Progenitor cell of endocrine pancreas (in vitro differentiated cells): ENCODE measurements around the gene AGMO. TPM values are rescaled to one million over a fixed set of nuclear protein-coding genes. Genes with fewer than 3 reads are reported as not detected.

Experiments
- DNase-seq: peaks from one replicate; pipeline ENCODE4 v3.0.0; 2021; ENCODE audit warnings: low spot score; ENCODE audit not compliant: unreplicated experiment
- H3K27ac Mint-ChIP-seq: 2 replicates; pipeline ENCODE4 v1.8.0; 2021; ENCODE audit warnings: mild to moderate bottlenecking, moderate library complexity, mixed read lengths
- H3K27me3 Mint-ChIP-seq: 2 replicates; pipeline ENCODE4 v1.8.0; 2021; ENCODE audit warnings: mixed read lengths
- H3K36me3 Mint-ChIP-seq: 2 replicates; pipeline ENCODE4 v1.8.0; 2022; ENCODE audit warnings: mixed read lengths; ENCODE audit not compliant: insufficient read depth
- H3K4me1 Mint-ChIP-seq: 2 replicates; pipeline ENCODE4 v1.8.0; 2021; ENCODE audit warnings: low read depth, mixed read lengths
- H3K4me3 Mint-ChIP-seq: 2 replicates; pipeline ENCODE4 v1.8.0; 2021; ENCODE audit warnings: low read depth, mild to moderate bottlenecking, moderate library complexity, mixed read lengths
- H3K9me3 Mint-ChIP-seq: 2 replicates; pipeline ENCODE4 v1.8.0; 2021; ENCODE audit warnings: low read depth, mixed read lengths
- CTCF ChIP-seq: fragments of 200-600 bp; sonication (generic); IDR thresholded peaks from one replicate; pipeline ENCODE4 v1.5.0; 2021; ENCODE audit warnings: antibody characterized with exemption, mild to moderate bottlenecking; ENCODE audit not compliant: unreplicated experiment
- total RNA-seq: library from RNA; stranded (reverse); gene quantifications from 2 replicates; pipeline ENCODE4 v1.2.1, GENCODE V29; 2021

Gene AGMO
- total RNA-seq, 1 donor from 2014 or later: 0.19 TPM

DNA sequence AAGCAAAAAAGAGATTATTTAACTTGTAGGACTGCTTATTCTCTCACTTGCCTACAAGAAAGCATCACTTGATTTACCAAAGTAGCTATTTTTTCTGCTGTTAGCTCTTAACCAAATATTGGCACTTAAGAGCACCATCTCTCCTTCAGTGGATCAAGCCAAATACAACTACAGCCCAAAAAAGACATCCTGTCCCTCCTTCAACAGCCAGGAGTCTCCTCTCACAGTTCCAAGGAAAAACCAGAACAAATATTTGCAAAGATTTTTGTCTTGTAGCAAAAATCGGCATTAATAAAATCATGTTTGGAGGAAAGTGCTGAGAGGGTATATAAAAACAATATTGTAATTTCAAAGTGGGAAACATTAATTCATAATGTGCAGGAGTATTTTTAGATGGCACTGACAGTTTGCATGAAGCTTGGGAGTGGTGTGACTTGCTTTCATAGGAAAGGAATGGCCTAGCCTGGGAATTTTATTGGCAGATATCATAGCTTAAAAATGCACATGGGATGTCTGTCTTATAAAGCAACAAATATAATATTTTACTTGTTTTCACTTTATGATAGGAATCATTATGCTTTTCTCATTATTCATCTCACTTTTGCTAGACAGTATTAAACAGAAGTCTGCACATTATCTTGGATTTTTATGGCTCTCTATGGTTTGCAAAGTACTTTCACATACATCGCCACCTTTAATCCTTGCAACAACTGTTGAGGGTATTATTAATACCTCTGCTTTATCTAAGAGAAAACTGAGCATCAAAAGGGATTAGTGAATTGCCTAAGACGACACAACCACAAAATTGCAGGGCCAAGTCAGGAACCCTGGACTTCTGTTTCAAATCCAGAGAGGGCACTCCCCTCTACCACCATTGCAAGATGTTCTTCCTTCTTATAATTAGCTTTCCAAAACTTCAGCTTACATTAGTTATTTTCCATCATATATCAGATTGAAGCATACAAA lies 103.5 kb downstream of the AGMO start:
- Mint-ChIP-seq H3K4me3 (no peak overlapping the region), H3K4me1 (peaks cover 7% of the 10 kb centered on the region), H3K36me3 (no peaks in the 10 kb centered on the region), H3K9me3 (no peaks in the 10 kb centered on the region), H3K27ac (no peak overlapping the region), H3K27me3 (no peaks in the 10 kb centered on the region)
- TF ChIP-seq CTCF: no peak
- DNase-seq: no peak

DNA sequence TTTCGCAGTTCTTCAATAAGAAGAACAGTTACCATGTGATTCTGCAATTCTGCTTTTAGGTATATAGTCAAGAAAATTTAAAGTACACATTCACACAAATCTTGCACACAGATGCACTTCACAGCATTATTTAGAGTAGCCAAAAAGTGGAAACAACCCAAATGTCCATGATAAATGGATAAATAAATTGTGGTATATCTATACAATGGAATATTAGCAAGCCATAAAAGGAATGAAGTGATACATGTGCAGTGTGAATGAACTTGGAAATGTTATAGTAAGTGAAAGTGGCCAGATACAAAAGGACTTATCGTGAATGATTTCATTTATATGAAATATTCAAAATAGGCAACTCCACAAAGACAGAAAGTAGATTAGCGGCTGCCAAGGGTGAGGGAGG lies 109.1 kb downstream of the AGMO start:
- Mint-ChIP-seq H3K27me3 (no peaks in the 10 kb centered on the region), H3K4me1 (peaks cover 2% of the 10 kb centered on the region), H3K4me3 (no peak overlapping the region), H3K27ac (no peak overlapping the region), H3K36me3 (no peaks in the 10 kb centered on the region), H3K9me3 (peaks cover 3% of the 10 kb centered on the region)
- no peak for TF ChIP-seq CTCF
- no peak for DNase-seq

- Mint-ChIP-seq H3K36me3 (no peaks in the 10 kb centered on the region), H3K27ac (no peak overlapping the region), H3K4me3 (no peak overlapping the region), H3K9me3 (no peaks in the 10 kb centered on the region), H3K4me1 (peaks cover 2% of the 10 kb centered on the region), H3K27me3 (no peaks in the 10 kb centered on the region)
- no peak for TF ChIP-seq CTCF
- DNase-seq: no peak
Observed at GRCh38 chr7:15446722-15447121, 115.1 kb downstream of the AGMO start.

DNA sequence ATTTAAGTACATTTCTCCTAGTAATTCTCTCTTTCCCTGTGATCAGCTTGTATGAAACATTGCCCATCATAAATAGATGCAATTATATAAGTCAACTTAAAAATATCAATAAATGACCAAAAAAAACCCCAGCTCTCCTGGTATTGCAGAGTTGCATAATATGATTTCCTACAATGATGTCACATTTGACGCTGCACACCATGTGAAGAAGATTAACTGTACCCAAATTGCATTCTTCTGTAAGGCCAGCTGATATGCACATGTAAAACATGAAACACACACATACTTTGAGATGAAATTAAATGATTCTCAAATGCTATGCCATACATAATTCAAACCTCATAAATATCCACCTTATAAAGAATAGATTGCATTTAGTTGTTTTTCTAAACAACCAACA lies 115.5 kb downstream of the AGMO start:
- no peaks in the 10 kb centered on the region for H3K36me3 Mint-ChIP-seq

GRCh38 chr7:15441915-15442314 lies 119.9 kb downstream of the AGMO start:
- no peaks in the 10 kb centered on the region for H3K27me3 Mint-ChIP-seq
- H3K36me3 Mint-ChIP-seq: no peaks in the 10 kb centered on the region
- H3K4me1 Mint-ChIP-seq: no peaks in the 10 kb centered on the region
- TF ChIP-seq CTCF: no peak
- no peak for DNase-seq
- H3K4me3 Mint-ChIP-seq: no peak overlapping the region
- no peak overlapping the region for H3K27ac Mint-ChIP-seq
- H3K9me3 Mint-ChIP-seq: no peaks in the 10 kb centered on the region

More for the DNA sequence above, 115.5 kb downstream of the AGMO start:
- Mint-ChIP-seq H3K9me3 (no peaks in the 10 kb centered on the region), H3K4me3 (no peak overlapping the region), H3K27me3 (no peaks in the 10 kb centered on the region), H3K27ac (no peak overlapping the region), H3K4me1 (peaks cover 2% of the 10 kb centered on the region)
- DNase-seq: no peak
- no peak for TF ChIP-seq CTCF
